ENCODE results near the gene VPS4A. TPM values are rescaled to one million over a fixed set of nuclear protein-coding genes. Genes with fewer than 3 reads are reported as not detected.
"Not testable (repeated sequence)": the region's sequence is repeated elsewhere in the genome, so short reads cannot be mapped to it uniquely, and the experiment has no call there.

VPS4A gene
- total RNA-seq, 2 donors from 2014 or later, result 44.8 to 46.1 TPM

DNA sequence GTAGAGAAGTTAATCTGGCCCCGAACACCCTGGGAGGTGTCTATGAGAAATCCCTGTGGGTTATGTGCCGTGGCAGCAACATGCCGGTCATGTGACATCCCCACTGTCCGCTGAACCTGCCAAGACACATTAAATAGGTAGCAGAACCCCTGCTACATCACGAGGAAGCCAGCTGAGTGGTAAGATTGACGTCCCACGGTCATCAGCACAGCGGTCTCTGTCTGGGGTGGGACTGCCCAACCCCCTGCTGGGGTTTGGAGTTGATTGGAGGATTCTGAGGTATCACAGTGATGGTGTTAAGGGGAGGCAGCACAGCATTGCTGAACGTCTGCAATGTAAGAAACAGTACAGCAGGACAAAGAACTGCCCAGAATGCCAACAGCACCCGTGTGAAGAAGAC is 38.4 kb downstream of the VPS4A start:
- H3K27ac ChIP-seq, result no peak overlapping the region
- intact Hi-C loops (cut with DNase I), result no loop called here
- no peaks in the 10 kb centered on the region for H3K36me3 ChIP-seq
- 88% methylated on average over 10 of the region's 10 CpGs for WGBS
- TF ChIP-seq POLR2A (IDR thresholded peaks at IDR 0.05), result no peak
- no peak for TF ChIP-seq POLR2AphosphoS5 (IDR thresholded peaks at IDR 0.05)
- TF ChIP-seq, protein P1, sequence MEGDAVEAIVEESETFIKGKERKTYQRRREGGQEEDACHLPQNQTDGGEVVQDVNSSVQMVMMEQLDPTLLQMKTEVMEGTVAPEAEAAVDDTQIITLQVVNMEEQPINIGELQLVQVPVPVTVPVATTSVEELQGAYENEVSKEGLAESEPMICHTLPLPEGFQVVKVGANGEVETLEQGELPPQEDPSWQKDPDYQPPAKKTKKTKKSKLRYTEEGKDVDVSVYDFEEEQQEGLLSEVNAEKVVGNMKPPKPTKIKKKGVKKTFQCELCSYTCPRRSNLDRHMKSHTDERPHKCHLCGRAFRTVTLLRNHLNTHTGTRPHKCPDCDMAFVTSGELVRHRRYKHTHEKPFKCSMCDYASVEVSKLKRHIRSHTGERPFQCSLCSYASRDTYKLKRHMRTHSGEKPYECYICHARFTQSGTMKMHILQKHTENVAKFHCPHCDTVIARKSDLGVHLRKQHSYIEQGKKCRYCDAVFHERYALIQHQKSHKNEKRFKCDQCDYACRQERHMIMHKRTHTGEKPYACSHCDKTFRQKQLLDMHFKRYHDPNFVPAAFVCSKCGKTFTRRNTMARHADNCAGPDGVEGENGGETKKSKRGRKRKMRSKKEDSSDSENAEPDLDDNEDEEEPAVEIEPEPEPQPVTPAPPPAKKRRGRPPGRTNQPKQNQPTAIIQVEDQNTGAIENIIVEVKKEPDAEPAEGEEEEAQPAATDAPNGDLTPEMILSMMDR (IDR thresholded peaks at IDR 0.05), result no peak
- DNase-seq (ENCODE audit: low spot score), result no peak
- no peaks in the 10 kb centered on the region for H3K27me3 ChIP-seq (replicated peaks; ENCODE audit: insufficient read depth)
- H3K4me1 ChIP-seq (replicated peaks), result no peaks in the 10 kb centered on the region
- no peak overlapping the region for H3K4me3 ChIP-seq
- H3K9me3 ChIP-seq, result no peaks in the 10 kb centered on the region

DNA sequence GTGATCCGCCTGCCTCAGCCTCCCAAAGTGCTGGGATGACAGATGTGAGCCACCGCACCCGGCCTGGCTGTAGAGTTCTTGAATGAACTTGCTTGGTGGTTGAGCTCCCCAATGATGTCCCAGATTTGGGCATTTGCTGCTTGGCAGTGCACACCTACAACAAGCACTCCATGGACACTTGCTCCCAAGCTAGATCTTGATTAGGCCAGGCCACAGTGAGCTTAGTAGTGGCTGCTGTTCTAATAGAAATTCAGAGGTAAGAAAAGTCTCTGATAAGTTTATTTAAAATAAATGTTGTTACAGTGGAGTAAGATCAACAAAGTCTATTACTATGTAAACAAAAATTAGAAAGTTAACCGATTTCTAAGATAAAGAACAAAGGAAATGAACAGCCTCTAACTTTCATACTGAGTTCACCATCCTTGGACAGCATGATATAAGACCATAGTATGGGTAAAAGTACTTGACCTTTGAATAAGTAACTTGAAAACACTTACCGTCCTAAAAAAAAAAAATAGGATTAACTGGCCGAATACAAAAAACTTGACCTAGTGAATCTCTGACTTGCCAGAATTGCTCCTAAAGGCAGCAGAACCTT is 39.5 kb downstream of the VPS4A start:
- DNase-seq (ENCODE audit: low spot score), result no peak
- TF ChIP-seq, protein P1 (IDR thresholded peaks at IDR 0.05), result no peak
- TF ChIP-seq POLR2A (IDR thresholded peaks at IDR 0.05), result no peak
- no peak for TF ChIP-seq POLR2AphosphoS5 (IDR thresholded peaks at IDR 0.05)
- H3K27ac ChIP-seq, result no peak overlapping the region
- WGBS, result 62% methylated on average over 6 of the region's 6 CpGs
- peaks cover 0 to 4% of the 10 kb centered on the region in 2 donors for H3K36me3 ChIP-seq
- H3K4me1 ChIP-seq (replicated peaks), result no peaks in the 10 kb centered on the region
- H3K4me3 ChIP-seq, result no peak overlapping the region
- intact Hi-C loops (cut with DNase I), result no loop called here
- no peaks in the 10 kb centered on the region for H3K27me3 ChIP-seq (replicated peaks; ENCODE audit: insufficient read depth)
- H3K9me3 ChIP-seq, result no peaks in the 10 kb centered on the region

DNA sequence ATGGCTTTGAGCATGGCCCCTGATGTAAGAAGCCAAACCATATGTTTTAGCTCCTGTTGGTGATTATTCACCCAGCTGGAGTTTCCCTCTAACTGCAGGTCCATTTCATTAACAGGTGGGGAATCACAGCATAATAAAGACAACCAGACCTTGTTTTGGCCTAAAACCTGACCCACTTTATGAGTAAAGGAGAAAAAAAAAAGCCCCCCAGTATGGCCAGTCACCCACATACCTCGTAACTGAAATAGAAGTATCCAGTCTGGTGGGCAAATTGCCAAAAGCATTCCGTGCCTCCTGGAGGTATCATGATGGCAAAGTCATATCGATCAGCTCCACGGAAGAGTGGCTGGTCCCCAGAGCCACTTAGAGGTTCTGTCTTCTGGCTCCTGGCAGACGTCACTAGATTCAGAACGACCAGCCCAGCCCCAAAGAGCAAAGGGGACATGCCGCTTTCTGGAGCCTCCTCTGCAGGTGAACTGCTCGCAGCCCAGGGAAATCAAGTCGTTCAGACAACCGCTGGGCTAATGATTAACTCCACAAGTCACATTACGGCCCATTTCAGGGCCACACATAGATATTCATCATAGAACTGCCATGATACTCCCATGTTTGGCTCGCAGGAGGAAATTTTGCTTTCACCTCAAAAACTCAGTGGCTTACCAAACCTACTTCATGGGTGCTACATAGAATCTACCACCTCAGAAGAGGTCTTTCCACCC is 40.3 kb downstream of the VPS4A start, which contains the start of gene TMED6:
TMED6 (minus strand) TSS at position 478 of the 719 bp plus-strand sequence; CDS start at position 445, 33 bp downstream.
- no peak within 1 kb of the TSS for H3K4me3 ChIP-seq
- intact Hi-C loops (cut with DNase I), result no loop called here
- no peaks in the 10 kb centered on the region for H3K27me3 ChIP-seq (replicated peaks; ENCODE audit: insufficient read depth)
- H3K27ac ChIP-seq, result no peak within 1 kb of the TSS
- DNase-seq (ENCODE audit: low spot score), result no peak
- peaks cover 0 to 4% of the 10 kb centered on the region in 2 donors for H3K36me3 ChIP-seq
- H3K9me3 ChIP-seq, result no peaks in the 10 kb centered on the region
- WGBS, result 63% methylated on average over 12 of the region's 12 CpGs
- TF ChIP-seq POLR2A (IDR thresholded peaks at IDR 0.05), result no peak
- TF ChIP-seq POLR2AphosphoS5 (IDR thresholded peaks at IDR 0.05), result no peak
- TF ChIP-seq, protein P1 (IDR thresholded peaks at IDR 0.05), result no peak
- no peaks in the 10 kb centered on the region for H3K4me1 ChIP-seq (replicated peaks)

DNA sequence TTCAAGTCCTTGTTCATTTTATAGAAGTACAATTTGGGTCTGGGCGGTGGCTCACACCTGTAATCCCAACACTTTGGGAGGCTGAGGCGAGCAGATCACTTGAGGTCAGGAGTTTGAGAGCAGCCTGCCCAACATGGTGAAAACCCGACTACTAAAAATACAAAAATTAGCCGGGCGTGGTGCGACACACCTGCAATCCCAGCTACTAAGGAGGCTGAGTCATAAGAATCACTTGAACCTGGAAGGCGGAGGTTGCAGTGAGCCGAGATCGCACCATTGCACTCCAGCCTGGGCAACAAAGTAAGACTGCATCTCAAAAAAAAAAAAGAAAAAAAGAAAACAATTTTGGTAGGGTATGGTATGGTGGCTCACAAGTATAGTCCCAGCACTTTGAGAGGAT is 48.9 kb downstream of the VPS4A start:
- 95% methylated on average over 9 of the region's 9 CpGs for WGBS
- H3K27ac ChIP-seq; H3K9me3 ChIP-seq; DNase-seq (ENCODE audit: low spot score); intact Hi-C loops (cut with DNase I); H3K4me1 ChIP-seq (replicated peaks); H3K4me3 ChIP-seq; H3K27me3 ChIP-seq (replicated peaks; ENCODE audit: insufficient read depth); H3K36me3 ChIP-seq: not testable (repeated sequence)

DNA sequence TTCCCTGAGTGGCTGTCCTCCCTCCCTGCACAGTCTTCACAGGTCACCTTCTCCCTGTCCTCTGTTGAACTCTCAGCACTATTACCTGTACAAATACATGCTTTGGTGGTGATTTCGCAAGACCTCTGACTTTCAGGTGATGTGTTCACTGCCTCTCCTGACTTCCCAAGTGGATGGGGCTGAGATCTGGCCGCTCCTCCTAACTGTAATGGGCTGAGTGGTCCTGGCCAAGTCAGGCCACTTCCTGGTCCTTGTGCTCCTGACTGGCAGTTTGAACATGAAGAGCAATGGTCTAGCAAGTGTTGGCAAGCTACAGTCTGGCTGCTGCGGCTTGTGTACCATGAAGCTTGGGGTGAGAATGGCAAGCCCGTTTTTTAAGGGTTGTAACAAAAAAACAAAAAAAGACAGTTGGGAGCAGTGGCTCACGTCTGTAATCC is 52.1 kb downstream of the VPS4A start:
- WGBS, result 82% methylated on average over 5 of the region's 5 CpGs
- no peak for DNase-seq (ENCODE audit: low spot score)
- TF ChIP-seq POLR2A (IDR thresholded peaks at IDR 0.05), result no peak
- TF ChIP-seq POLR2AphosphoS5 (IDR thresholded peaks at IDR 0.05), result no peak
- TF ChIP-seq, protein P1 (IDR thresholded peaks at IDR 0.05), result no peak
- peaks cover 0 to 8% of the 10 kb centered on the region in 2 donors for H3K36me3 ChIP-seq
- no peaks in the 10 kb centered on the region for H3K27me3 ChIP-seq (replicated peaks; ENCODE audit: insufficient read depth)
- no peaks in the 10 kb centered on the region for H3K4me1 ChIP-seq (replicated peaks)
- H3K27ac ChIP-seq, result no peak overlapping the region
- intact Hi-C loops (cut with DNase I), result no loop called here
- no peaks in the 10 kb centered on the region for H3K9me3 ChIP-seq
- no peak overlapping the region for H3K4me3 ChIP-seq

Measured in prostate gland (tissue), 2 donors.